Muscle layer of colon (tissue), 2 donors: ENCODE data around the gene ERAL1.

Source experiments
- H3K27ac ChIP-seq: one replicate; pipeline ENCODE4 v1.7.0; 2013; ENCODE audit warnings: low read depth, mild to moderate bottlenecking, low read length, moderate library complexity
- H3K27me3 ChIP-seq, 2 donors: one replicate each; pipeline ENCODE4 v1.7.0; 2013; ENCODE audit warnings: low read length in 2 of 2, mild to moderate bottlenecking in 2 of 2; ENCODE audit not compliant: insufficient read depth in 2 of 2, control insufficient read depth in 1 of 2
- H3K36me3 ChIP-seq: one replicate; pipeline ENCODE4 v1.7.0; 2013; ENCODE audit warnings: mild to moderate bottlenecking, low read length; ENCODE audit not compliant: insufficient read depth
- H3K4me1 ChIP-seq: one replicate; pipeline ENCODE4 v1.7.0; 2013; ENCODE audit warnings: mild to moderate bottlenecking, low read length; ENCODE audit not compliant: insufficient read depth
- H3K4me3 ChIP-seq, 2 donors: one replicate each; pipeline ENCODE4 v1.7.0; 2013; ENCODE audit warnings: low read length in 2 of 2, low read depth in 1 of 2, mild to moderate bottlenecking in 1 of 2, moderate library complexity in 1 of 2
- H3K9ac ChIP-seq: one replicate; pipeline ENCODE4 v1.7.0; 2013; ENCODE audit warnings: low read length
- H3K9me3 ChIP-seq: one replicate; pipeline ENCODE4 v1.7.0; 2013; ENCODE audit warnings: mild to moderate bottlenecking, low read length
- donor health status: abdominal sarcoma.
- donor health status: Adenocarcinoma of cecum.

The ERAL1 gene

GRCh38 chr17:28854457-28855335, at the start of gene ERAL1:
ERAL1 (plus strand) TSS chr17:28855016; CDS start chr17:28855035, 19 bp downstream.
- H3K27ac ChIP-seq = peak within 1 kb of the TSS; percentile 74
- no peaks in the 10 kb centered on the region for H3K27me3 ChIP-seq
- H3K4me3 ChIP-seq = peak within 1 kb of the TSS; percentile 66 to 73

DNA sequence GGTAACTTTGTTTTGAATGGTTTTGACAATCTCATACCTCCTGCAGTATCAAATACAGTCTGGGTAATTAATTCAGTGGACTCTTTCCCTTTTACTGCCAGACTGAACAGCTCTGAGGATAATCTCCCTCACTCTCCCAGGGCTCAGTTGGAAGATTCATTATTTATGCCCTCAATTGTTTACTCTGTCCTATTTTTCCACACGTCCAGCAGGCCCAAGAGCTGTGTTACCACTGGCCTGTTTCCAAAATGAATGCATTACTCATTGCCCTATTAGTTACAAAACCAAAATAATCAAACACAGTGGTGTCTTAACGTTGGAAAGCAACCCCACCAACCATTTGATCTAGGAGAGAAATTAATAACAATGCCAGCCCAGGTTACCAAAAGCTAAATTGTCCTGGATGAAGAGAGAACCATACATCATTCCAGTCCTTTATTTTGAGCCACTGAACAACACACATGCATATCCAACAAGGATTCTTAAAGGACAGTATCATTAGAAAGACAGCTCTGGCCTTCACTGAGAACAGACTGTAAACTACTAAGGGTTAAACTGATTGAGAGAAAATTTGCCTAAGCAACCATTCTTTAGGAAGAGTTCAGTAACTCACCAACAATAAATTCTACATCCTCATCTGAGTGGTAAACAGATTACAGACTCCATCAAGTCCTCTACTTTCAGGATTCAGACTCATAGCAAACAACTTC, 46.7 kb upstream of the ERAL1 start:
- Histone ChIP-seq H3K9me3 (no peaks in the 10 kb centered on the region), H3K27ac (peak overlapping the region; percentile 51), H3K4me3 (peak overlapping the region in 1 of 2 donors; percentile 22), H3K9ac (peak overlapping the region; percentile 37), H3K36me3 (peaks cover 9% of the 10 kb centered on the region), H3K27me3 (no peaks in the 10 kb centered on the region), H3K4me1 (peaks cover 40% of the 10 kb centered on the region)

More at GRCh38 chr17:28854457-28855335, at the start of gene ERAL1:
- Histone ChIP-seq H3K4me1 (peaks cover 10% of the 10 kb centered on the region), H3K36me3 (peaks cover 22% of the 10 kb centered on the region), H3K9ac (peak within 1 kb of the TSS; percentile 69), H3K9me3 (no peaks in the 10 kb centered on the region)

- Histone ChIP-seq H3K27ac (no peak overlapping the region), H3K9ac (no peak overlapping the region), H3K4me1 (peaks cover 40% of the 10 kb centered on the region)
These were observed 44.4 kb upstream of the ERAL1 start for GRCh38 chr17:28810437-28810836.

DNA sequence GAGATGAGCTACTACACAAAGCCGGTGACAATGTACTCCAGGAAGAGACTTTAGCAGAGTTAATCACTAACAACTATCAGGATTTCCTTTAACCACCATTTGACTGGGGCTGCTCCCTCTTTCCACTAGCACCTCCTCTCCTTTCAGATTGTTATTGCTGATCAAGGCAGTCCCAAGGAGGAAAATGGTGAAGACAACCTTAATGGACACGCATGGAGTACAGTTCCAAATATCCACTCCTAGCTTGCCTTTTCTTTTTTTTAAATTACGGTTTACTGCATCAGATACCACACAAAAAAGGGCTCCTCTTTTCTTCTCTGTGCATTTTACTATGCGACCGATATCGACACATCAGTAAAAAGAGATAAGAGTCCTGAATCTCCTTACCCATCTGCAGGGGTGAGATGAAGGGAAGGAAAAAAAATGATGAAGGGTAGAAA, 43.1 kb upstream of the ERAL1 start:
- Histone ChIP-seq H3K9ac (peak overlapping the region; percentile 31), H3K36me3 (no peaks in the 10 kb centered on the region), H3K4me1 (peaks cover 34% of the 10 kb centered on the region), H3K27me3 (no peaks in the 10 kb centered on the region), H3K4me3 (peak overlapping the region; percentile 68 to 84), H3K9me3 (no peaks in the 10 kb centered on the region), H3K27ac (peak overlapping the region; percentile 83)

More at GRCh38 chr17:28810437-28810836, 44.4 kb upstream of the ERAL1 start:
- Histone ChIP-seq H3K9me3 (no peaks in the 10 kb centered on the region), H3K27me3 (no peaks in the 10 kb centered on the region), H3K4me3 (no peak overlapping the region), H3K36me3 (peaks cover 9% of the 10 kb centered on the region)

GRCh38 chr17:28812091-28812747, 42.6 kb upstream of the ERAL1 start:
- H3K36me3 ChIP-seq = no peaks in the 10 kb centered on the region
- H3K9ac ChIP-seq = peak overlapping the region; percentile 31
- peak overlapping the region; percentile 68 to 84 for H3K4me3 ChIP-seq
- H3K4me1 ChIP-seq = peaks cover 31% of the 10 kb centered on the region
- H3K27me3 ChIP-seq = no peaks in the 10 kb centered on the region
- peak overlapping the region; percentile 83 for H3K27ac ChIP-seq
- H3K9me3 ChIP-seq = no peaks in the 10 kb centered on the region

DNA sequence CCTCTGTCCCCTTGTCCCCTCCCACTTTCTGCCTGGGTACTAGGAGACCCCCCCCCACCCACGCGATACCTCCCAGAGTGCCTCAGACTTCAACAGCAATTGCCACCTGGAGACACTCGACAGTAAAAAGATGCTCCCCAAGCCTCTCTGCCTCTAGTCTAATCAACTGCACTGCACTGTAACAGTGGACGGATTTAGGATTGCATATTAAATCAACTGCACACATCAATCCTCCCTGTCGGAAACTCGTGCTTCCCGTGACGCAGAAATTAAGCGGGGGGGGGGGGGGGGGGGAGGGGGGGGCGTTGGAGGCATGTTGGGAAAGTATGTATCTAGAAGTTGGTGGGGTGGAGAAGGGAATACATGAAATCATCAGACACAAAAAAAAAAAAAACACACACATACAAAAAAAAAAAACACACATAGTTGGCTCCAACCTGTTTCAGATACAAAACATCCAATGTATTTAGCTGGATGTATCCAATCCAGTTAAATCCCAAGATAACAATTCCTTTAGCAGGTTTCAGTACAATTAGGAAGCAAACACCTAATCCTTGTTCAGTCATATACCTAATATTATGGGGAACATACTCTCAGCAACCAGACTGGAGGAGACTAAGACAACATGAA, 42.0 kb upstream of the ERAL1 start:
- Histone ChIP-seq H3K9ac (no peak overlapping the region), H3K4me1 (peaks cover 24% of the 10 kb centered on the region), H3K4me3 (peak overlapping the region; percentile 68 to 84), H3K9me3 (no peaks in the 10 kb centered on the region), H3K27ac (peak overlapping the region; percentile 83), H3K27me3 (no peaks in the 10 kb centered on the region), H3K36me3 (no peaks in the 10 kb centered on the region)

GRCh38 chr17:28816540-28816939, 38.3 kb upstream of the ERAL1 start:
- no peak overlapping the region for H3K4me3 ChIP-seq

DNA sequence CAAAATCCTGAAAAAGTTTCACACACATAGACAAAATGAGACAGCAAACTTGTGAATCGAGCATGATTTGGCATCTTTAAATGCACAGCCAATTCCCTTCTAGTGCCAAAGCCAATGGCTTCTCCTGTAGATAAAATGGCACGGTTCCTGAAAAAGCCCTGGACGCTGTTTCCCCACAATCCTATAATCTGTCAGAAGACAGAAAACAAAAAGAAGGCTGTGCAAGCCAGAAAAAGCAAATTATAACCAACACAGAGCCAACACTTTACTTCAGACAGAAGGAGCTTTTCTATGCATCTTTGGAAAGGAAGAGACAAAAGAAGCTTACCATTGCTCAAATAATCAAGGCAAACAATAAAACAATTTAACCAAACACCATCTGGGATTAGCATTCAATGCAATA, 36.0 kb upstream of the ERAL1 start:
- Histone ChIP-seq H3K4me3 (no peak overlapping the region), H3K9ac (no peak overlapping the region)

More at GRCh38 chr17:28816540-28816939, 38.3 kb upstream of the ERAL1 start:
- H3K27ac ChIP-seq = no peak overlapping the region
- H3K4me1 ChIP-seq = peaks cover 2% of the 10 kb centered on the region
- no peak overlapping the region for H3K9ac ChIP-seq
- no peaks in the 10 kb centered on the region for H3K9me3 ChIP-seq
- H3K36me3 ChIP-seq = no peaks in the 10 kb centered on the region
- no peaks in the 10 kb centered on the region for H3K27me3 ChIP-seq

DNA sequence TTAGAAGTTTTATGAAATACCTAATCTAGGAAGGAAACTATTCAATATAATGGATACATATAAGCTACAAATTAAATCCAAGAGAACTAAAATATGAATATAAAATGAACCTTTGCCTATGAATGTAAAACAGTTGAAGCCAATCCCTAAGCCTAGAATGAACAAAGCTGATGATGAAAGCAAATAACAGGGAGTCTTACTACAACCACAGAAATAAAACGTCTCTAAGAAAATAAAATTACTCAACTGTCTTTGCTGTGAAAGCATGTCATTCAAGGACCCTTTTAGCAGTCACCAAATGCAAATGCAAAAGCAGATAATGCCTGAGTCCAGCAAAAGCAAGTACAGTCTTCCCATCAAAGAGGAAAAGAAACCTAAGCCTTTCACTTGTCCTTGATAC, 35.2 kb upstream of the ERAL1 start:
- H3K9ac ChIP-seq = no peak overlapping the region
- H3K27ac ChIP-seq = no peak overlapping the region
- no peaks in the 10 kb centered on the region for H3K36me3 ChIP-seq
- H3K4me1 ChIP-seq = no peaks in the 10 kb centered on the region
- no peaks in the 10 kb centered on the region for H3K9me3 ChIP-seq
- H3K27me3 ChIP-seq = no peaks in the 10 kb centered on the region
- H3K4me3 ChIP-seq = no peak overlapping the region

More for the DNA sequence above, 36.0 kb upstream of the ERAL1 start:
- no peaks in the 10 kb centered on the region for H3K4me1 ChIP-seq
- no peak overlapping the region for H3K27ac ChIP-seq
- no peaks in the 10 kb centered on the region for H3K36me3 ChIP-seq
- H3K27me3 ChIP-seq = no peaks in the 10 kb centered on the region
- no peaks in the 10 kb centered on the region for H3K9me3 ChIP-seq

DNA sequence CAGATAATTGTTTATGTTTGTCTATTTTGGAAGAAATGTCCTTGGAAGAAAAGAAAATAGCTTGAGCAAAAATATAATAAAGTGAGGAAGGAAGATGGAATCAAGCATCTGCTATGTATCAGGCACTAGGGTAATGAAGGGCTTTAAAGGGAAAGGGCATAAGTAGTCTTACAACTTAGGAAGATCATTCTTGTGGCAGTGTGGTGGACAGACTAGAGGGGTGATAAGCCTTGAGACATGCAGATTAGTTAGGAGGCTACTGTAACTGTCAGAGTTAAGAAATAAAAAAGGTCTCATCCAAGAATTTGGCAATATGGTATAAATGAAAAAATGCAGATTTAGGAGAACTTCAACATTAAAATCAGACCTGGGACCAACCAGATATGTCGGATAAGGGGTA, 27.1 kb upstream of the ERAL1 start:
- H3K27me3 ChIP-seq = no peaks in the 10 kb centered on the region
- H3K27ac ChIP-seq = no peak overlapping the region
- no peaks in the 10 kb centered on the region for H3K9me3 ChIP-seq
- H3K9ac ChIP-seq = no peak overlapping the region
- H3K36me3 ChIP-seq = no peaks in the 10 kb centered on the region
- no peak overlapping the region for H3K4me3 ChIP-seq
- H3K4me1 ChIP-seq = no peaks in the 10 kb centered on the region
